Mammary epithelial cell (primary cell): ENCODE measurements around the gene CDH20.

Experiments
- EZH2 ChIP-seq: IDR thresholded peaks from 2 replicates; pipeline ENCODE4 v1.6.1; 2012; ENCODE audit warnings: low read length, inconsistent platforms, borderline replicate concordance
- TF ChIP-seq, protein P1 (sequence below), 2 donors: IDR thresholded peaks in 1 of 2; conservative IDR thresholded peaks in 1 of 2; 2 replicates each; pipeline ENCODE4 v1.5.1; 2011 to 2012; ENCODE audit warnings: inconsistent platforms in 2 of 2, low read length in 2 of 2, mild to moderate bottlenecking in 2 of 2, control low read depth in 1 of 2, low read depth in 1 of 2; ENCODE audit not compliant: insufficient read depth in 1 of 2; ENCODE audit errors: extremely low read depth in 1 of 2

DNA sequence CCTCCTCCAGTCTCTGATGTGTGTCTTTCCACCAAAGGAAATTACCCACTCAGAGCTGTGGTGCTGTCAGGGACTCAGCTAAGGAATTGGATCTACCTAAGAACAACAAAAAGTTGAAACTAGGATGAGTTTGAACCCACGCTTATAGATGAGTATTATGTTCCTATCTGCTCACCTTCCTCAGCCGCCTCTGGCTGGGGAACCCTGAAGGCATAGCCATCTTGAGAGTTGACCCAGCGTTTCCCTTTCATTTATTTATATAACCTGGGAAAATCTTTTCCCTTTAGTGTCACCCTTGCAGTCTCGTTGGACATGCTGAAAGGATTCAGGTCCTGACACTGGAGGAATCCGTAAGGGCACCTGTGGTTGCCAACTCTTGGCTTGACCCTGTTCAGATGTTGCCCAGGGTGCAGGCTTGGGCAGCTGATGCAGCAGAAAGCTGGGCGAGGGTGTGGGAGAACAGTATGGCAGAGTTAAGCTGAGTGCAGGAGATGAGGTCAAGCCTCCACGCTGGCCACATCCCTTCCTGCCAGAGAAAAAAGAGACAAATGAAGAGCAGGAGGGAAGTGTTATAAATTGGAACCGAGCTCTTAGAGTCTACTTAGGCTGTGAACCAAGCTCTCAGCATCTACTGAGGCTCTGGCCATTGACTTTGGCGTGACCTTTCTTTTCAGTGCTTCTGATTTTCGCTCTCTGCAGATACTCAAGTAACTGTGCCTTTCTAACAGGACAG lies 1.9 kb downstream of the CDH20 start:
- TF ChIP-seq, protein P1, sequence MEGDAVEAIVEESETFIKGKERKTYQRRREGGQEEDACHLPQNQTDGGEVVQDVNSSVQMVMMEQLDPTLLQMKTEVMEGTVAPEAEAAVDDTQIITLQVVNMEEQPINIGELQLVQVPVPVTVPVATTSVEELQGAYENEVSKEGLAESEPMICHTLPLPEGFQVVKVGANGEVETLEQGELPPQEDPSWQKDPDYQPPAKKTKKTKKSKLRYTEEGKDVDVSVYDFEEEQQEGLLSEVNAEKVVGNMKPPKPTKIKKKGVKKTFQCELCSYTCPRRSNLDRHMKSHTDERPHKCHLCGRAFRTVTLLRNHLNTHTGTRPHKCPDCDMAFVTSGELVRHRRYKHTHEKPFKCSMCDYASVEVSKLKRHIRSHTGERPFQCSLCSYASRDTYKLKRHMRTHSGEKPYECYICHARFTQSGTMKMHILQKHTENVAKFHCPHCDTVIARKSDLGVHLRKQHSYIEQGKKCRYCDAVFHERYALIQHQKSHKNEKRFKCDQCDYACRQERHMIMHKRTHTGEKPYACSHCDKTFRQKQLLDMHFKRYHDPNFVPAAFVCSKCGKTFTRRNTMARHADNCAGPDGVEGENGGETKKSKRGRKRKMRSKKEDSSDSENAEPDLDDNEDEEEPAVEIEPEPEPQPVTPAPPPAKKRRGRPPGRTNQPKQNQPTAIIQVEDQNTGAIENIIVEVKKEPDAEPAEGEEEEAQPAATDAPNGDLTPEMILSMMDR (conservative IDR thresholded peaks at IDR 0.05 in 1 of 2, IDR thresholded peaks at IDR 0.05 in 1 of 2; ENCODE audit: extremely low read depth in 1 of 2, insufficient read depth in 1 of 2, low read depth in 1 of 2, low read length in 2 of 2): no peak
- no peak for TF ChIP-seq EZH2
